GM10266 (cell line): ENCODE measurements around the gene KCNH2.

ENCODE experiments used
- DNase-seq: peaks from one replicate; pipeline ENCODE4 v3.0.0; 2012; ENCODE audit errors: extremely low spot score
- TF ChIP-seq, protein P1 (sequence below): IDR thresholded peaks from 2 replicates; pipeline ENCODE4 v1.5.1; 2012; ENCODE audit warnings: mild to moderate bottlenecking, low read depth; ENCODE audit not compliant: control insufficient read depth, insufficient read depth; ENCODE audit errors: missing control alignments

The KCNH2 gene

DNA sequence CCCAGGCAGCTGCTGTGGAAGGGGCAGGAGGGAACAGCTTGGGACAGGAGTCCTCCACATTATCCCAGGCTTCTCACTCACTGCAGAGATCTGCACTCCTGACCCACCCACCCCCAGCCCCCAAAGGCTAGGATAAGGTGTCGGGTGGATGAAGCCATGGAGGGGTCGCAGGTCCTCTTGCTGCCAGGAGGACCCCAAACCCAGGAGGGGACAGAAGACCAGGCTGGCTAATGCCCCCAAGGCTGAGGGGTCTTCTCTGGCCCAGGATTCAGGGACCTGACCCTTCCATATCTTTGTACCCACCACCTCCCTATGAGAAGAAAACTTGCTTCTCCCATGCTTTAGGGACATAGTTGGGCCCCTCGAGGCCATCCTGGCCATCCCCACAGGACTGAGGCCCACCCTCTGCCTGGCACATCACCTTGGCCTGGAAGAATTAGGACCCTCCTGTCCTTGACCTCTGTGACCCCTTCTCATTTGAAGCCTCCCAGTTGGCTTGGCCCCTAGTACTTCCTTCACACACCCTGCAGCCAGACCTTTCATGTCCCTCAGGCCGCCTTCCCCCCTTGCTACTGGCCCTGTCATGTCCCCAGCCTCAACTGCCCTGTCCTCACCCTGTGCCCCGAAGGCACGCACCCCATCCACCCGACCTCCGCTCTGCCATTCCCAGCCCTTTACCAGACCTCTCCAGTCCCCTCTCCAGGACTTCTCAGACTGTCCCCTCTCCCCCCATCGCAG, 21.6 kb downstream of the KCNH2 start:
- TF ChIP-seq, protein P1, sequence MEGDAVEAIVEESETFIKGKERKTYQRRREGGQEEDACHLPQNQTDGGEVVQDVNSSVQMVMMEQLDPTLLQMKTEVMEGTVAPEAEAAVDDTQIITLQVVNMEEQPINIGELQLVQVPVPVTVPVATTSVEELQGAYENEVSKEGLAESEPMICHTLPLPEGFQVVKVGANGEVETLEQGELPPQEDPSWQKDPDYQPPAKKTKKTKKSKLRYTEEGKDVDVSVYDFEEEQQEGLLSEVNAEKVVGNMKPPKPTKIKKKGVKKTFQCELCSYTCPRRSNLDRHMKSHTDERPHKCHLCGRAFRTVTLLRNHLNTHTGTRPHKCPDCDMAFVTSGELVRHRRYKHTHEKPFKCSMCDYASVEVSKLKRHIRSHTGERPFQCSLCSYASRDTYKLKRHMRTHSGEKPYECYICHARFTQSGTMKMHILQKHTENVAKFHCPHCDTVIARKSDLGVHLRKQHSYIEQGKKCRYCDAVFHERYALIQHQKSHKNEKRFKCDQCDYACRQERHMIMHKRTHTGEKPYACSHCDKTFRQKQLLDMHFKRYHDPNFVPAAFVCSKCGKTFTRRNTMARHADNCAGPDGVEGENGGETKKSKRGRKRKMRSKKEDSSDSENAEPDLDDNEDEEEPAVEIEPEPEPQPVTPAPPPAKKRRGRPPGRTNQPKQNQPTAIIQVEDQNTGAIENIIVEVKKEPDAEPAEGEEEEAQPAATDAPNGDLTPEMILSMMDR = no peak
- no peak for DNase-seq

- DNase-seq = no peak
- TF ChIP-seq, protein P1 = no peak
Observed at GRCh38 chr7:150955519-150956394, 22.4 kb downstream of the KCNH2 start.

DNA sequence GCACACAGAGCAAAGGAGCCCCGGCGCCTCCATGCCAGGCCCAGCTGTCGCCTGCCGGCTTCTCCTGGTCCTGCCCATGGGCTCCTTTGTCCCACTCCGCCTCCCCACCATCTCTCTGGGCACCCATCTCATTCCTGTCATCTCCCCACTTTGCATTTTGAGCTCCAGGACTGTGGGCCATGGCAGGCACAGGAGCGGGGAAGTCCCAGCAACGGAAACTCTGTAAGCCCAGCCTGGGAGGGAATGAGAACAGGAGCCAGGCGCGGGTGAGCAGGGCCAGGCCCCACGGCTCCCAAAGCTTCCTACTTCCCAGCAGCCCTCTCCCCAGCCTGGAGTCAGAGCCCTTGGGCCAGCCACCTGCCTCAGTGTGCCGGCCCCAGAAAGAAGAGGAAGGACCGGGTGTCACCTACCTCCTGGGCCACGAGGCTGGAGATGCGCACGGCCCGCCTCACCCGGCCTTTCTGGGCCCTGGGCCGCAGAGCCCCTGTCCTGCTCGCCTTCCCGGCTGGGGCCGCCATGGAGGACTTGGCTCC, 23.1 kb downstream of the KCNH2 start:
- no peak for DNase-seq
- TF ChIP-seq, protein P1 = no peak

GRCh38 chr7:150954201-150954985, 23.7 kb downstream of the KCNH2 start:
- no peak for DNase-seq
- TF ChIP-seq, protein P1 = no peak

DNA sequence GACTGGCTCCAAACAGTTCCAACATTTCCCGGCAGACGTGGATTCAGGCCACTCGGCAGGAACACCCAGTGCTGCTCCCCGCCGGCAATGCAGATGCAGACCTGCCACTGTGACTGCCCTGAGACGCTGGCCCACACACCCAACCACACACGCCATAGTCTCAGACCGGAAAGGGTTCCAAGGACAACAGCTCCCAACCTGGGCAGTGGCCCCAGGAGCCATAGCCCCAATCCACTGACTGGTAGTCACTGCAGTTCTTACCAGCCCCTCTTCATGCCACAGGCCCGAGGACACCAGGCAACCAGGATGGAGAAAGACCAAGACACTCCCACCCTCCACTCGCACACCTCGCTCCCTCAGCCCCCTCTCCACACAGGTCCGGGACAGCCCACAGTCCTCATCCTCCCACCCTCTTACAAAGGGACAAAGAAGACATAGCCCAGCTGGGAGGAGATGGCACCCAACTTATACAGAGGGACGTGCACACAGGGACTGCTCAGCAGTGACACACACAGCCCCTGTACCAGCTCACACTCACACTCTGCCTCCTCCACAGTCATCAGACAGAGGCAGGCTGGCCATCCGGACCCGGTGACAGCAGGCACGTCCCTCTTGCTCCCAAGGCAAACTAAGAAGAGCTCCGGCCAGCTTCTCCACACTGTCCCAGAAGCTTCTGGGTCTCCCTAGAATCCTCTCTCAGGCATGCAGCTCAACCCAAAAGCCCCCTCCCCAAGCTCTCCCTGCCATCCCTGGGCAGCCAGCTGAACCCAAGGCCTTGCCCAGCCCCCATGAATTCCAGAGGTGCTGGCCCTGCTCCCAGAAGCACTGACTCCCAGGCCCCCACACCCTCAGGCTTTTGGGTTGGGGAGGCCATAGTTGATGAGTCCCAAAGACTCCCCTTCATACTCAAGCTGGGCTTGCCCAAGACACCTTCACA, 24.8 kb downstream of the KCNH2 start:
- DNase-seq = no peak
- TF ChIP-seq, protein P1 = no peak
